ENCODE results near the gene OR4D2.
A peak's percentile ranks its signal among the peaks of the same experiment; 100 is the strongest.
"Not testable (repeated sequence)": the region's sequence is repeated elsewhere in the genome, so short reads cannot be mapped to it uniquely, and the experiment has no call there.

The OR4D2 gene

DNA sequence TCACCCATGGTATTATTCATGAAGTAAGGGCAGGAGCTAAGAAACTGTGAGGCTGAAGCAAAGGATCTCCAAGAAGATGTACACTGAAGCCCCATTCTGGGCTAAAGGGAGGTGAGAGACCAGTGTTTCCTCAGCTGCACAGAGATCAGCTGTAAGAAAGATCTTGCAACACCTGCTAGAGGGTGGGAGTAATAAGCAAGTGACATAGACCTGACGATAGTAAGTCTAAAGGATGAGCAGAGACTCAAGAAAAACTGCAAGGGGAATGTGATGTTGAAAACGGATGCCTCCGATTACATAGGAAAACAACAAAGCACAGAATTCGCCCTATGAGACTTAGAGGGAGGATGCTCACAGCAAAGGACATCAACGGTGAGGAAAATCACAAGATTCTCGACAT lies at the start of gene OR4D2:
Gene OR4D2, plus strand, starts transcription at position 301 of the 400 bp plus-strand sequence. CDS start 2,674 bp downstream, outside the sequence.
- DNase-seq (ENCODE audit: low read depth in 2 of 2, low spot score in 1 of 2), result no peak

GRCh38 chr17:58117382-58117781 lies 49.4 kb upstream of the OR4D2 start:
- no peak for DNase-seq (ENCODE audit: low read depth in 2 of 2, low spot score in 1 of 2)

DNA sequence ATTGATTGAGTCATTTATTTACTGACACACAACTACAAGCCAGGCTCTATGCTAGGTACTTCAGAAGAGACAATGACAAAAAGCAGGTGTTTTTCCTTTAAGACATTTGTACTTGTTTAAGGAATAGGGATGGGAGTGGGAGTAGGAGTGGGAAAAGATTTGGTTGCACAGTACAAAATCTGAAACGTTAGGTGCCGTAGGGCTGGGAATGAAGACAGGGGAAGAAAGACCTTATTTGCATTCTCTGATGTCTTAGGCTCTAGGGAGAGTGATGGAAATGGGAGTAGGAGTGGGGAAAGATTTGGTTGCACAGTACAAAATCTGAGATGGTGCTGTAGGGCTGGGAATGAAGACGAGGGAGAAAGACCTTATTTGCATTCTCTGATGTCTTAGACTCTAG lies 47.3 kb upstream of the OR4D2 start:
- DNase-seq (ENCODE audit: low read depth in 2 of 2, low spot score in 1 of 2), result no peak

- no peak for DNase-seq (ENCODE audit: low read depth in 2 of 2, low spot score in 1 of 2)
Observed at GRCh38 chr17:58120195-58120822, 46.5 kb upstream of the OR4D2 start.

DNA sequence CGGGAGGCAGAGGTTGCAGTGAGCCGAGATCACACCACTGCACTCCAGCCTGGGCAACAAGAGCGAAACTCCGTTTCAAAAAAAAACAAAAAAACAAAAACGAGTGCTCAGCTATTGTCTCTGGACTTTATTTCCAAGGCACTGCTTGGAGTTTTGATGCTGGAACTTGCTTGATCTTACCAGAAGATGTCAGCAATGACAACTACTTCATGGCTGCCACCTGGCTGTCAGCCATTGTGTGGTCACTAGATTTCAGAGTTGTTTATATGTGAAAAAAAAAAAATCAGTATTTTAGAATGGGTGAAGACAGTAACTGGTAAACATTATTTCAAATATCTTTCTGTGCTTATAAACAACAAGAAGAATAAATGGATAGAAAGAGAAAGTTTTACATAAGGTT lies 44.9 kb upstream of the OR4D2 start:
- DNase-seq (ENCODE audit: low read depth in 2 of 2, low spot score in 1 of 2), result peak in 1 of 2 donors; percentile 4

GRCh38 chr17:58127846-58128245 lies 38.9 kb upstream of the OR4D2 start:
- no peak for DNase-seq (ENCODE audit: low read depth in 2 of 2, low spot score in 1 of 2)

DNA sequence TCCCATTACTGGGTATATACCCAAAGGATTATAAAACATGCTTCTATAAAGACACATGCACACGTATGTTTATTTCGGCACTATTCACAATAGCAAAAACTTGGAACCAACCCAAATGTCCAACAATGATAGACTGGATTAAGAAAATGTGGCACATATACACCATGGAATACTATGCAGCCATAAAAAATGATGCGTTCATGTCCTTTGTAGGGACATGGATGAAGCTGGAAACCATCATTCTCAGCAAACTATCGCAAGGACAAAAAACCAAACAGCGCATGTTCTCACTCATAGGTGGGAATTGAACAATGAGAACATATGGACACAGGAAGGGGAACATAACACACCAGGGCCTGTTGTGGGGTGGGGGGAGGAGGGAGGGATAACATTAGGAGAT lies 34.1 kb upstream of the OR4D2 start:
- DNase-seq (ENCODE audit: low read depth in 2 of 2, low spot score in 1 of 2), result not testable (repeated sequence)

- no peak for DNase-seq (ENCODE audit: low read depth in 2 of 2, low spot score in 1 of 2)
Observed at GRCh38 chr17:58136669-58137279, 30.0 kb upstream of the OR4D2 start.

DNA sequence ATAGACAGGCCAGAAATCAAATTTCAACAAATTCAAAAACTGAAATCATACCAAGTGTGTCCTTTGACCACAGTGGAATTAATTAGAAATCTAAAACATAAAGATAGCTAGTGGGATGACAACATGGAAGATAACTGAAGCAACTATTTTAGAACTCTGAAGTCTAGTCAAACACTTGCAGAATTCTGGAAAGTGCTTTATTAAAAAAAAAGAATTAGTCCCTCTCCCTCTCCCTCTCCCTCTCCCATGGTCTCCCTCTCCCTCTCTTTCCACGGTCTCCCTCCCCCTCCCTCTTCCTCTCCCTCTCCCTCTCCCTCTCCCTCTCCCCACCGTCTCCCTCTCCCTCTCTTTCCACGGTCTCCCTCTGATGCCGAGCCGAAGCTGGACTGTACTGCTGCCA lies 25.3 kb upstream of the OR4D2 start:
- DNase-seq (ENCODE audit: low read depth in 2 of 2, low spot score in 1 of 2), result no peak

- DNase-seq (ENCODE audit: low read depth in 2 of 2, low spot score in 1 of 2), result not testable (repeated sequence)
Observed at GRCh38 chr17:58143335-58143734, 23.4 kb upstream of the OR4D2 start.

DNA sequence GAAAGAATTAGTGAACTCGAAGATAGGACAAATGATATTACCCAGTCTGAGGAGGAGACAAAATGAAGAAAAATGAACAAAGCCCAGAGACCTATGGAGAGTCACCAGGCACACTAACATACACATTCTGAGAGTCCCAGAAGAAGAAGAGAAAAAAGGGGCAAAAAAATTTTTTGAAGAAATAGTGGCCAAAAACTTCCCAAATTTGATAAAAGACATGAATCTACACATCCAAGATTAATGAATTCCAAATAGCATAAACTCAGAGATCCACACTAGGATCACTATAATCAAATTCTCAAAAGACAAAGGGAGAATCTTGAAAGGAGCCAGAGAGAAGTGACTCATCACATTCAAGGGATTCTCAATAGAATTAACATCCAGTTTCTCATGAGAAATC lies 22.0 kb upstream of the OR4D2 start:
- no peak for DNase-seq (ENCODE audit: low read depth in 2 of 2, low spot score in 1 of 2)

DNA sequence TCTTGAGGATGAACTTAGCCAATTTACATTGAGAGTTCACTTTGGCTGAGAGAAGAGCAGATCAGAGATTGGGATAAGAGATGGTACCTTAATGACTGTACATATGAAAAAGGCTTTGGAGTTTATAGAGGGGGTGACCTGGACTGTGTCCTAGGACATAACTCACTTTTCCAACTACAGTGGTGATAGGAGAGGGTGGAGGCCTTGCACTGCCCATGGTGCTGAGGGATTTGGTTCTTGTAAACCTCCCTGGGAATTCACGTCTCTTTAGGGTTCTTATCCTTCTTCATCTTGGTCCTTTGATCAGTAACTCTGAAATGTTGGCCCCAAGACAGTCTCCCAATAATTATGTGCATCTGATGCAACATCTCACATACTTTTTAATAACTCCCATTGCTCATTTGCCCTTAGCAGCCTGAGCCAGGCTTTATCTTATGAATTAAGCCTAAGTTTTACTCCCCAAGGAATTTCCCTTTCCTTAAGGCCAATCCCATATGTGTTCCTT lies 18.8 kb upstream of the OR4D2 start, which contains the start of gene OR4D1:
Gene OR4D1, plus strand, starts transcription at position 455 of the 505 bp plus-strand sequence. CDS start 6,770 bp downstream, outside the sequence.
- no peak for DNase-seq (ENCODE audit: low read depth in 2 of 2, low spot score in 1 of 2)

- DNase-seq (ENCODE audit: low read depth in 2 of 2, low spot score in 1 of 2), result no peak
Observed at GRCh38 chr17:58148609-58149008, 18.2 kb upstream of the OR4D2 start.

- DNase-seq (ENCODE audit: low read depth in 2 of 2, low spot score in 1 of 2), result no peak
Observed at GRCh38 chr17:58150394-58150793, 16.4 kb upstream of the OR4D2 start.

GRCh38 chr17:58153046-58153445 lies 13.7 kb upstream of the OR4D2 start:
- peak in 1 of 2 donors; percentile 19 for DNase-seq (ENCODE audit: low read depth in 2 of 2, low spot score in 1 of 2)

- DNase-seq (ENCODE audit: low read depth in 2 of 2, low spot score in 1 of 2), result no peak
Observed at GRCh38 chr17:58153671-58154070, 13.1 kb upstream of the OR4D2 start.

DNA sequence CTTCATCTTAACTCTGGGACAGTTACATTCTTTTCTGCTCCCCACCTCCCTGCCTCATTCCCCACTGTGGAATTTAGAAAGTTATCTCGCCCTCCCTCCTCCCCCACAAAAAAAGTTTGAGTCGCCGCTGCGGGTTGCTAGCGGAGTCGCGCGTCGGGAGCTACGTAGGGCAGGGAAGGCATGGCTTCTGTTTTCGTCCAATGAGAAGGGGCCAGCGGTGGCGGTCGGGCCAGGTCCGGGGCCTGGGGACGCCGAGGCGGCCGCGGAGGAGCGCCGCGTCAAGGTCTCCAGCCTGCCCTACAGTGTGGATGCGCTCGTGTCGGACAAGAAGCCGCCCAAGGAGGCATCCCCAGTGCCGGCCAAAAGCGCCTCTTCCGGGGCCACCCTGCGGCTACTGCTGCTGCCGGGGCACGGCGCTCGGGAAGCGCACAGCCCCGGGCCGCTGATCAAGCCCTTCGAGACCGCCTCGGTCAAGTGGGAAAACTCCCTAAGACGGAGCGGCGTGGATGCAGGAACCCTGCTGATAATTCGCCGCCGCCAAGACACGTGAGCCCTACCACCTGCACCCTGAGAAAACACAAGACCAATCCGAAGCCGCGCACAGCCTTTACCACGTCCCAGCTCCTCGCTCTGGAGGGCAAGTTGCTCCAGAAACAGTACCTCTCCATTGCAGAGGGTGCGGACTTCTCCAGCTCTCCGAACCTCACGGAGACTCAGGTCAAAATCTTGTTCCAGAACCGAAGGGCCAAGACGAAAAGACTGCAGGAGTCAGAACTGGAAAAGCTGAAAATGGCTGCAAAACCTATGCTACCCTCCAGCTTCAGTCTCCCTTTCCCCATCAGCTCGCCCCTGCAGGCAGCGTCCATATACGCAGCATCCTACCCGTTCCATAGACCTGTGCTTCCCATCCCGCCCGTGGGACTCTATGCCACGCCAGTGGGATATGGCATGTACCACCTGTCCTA lies 9.7 kb upstream of the OR4D2 start:
- peak; percentile 21 to 22 for DNase-seq (ENCODE audit: low read depth in 2 of 2, low spot score in 1 of 2)

DNA sequence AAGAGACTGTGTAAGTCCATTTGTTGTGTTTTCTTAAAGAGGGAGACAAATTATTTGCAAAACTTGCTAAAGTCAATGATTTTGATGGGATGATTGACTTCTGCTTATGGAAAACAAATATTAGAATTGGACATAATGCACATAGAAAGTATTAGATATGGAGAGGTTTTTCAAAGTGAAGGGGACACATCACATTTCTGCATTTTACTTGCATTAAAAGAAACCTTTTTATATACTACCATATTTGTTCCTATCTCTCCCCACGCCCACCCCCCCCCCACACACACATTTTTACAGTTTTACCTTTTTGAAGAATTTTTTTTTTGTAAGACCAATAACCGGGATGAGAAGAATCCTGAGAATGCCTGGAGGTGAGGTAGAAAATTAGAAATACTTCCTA lies 8.6 kb upstream of the OR4D2 start:
- DNase-seq (ENCODE audit: low read depth in 2 of 2, low spot score in 1 of 2), result no peak

DNA sequence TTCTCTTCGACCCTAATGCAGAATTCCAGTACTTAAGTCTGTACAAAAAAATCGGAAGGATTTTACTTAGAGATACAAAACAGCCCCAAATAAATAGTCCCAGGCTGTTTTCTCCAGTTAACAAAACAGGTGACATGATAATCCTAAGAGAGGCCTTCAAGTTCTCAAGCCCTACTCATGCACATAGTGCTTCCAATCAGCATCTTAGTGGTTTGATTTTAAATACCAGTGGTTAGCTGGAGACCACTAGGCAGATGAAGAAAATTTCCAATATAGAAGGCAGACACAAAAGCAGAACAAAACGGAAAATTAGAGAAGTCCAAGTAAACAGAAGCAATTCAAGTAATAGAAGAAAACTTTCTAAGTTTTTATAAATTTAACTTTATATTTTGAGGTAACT lies 5.2 kb upstream of the OR4D2 start:
- DNase-seq (ENCODE audit: low read depth in 2 of 2, low spot score in 1 of 2), result no peak

DNA sequence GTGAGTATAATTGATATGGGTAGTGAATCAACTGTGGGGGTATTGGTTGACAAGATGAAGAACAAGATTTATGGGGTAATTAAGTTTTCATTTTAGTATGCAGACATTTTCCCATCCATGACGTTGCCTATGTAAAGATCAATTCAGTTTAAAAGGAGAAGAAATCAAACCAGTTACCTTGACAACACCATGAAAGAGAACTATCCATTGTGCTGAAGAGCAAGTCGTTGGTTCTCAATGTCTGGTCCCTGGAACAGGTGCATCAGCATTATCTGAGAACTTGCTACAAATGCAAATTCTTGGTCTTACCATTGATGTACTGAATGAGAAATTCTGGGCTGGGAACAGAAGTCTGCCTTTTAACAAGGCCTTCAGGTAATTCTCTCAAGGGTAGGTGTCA lies 801 bp upstream of the OR4D2 start:
- DNase-seq (ENCODE audit: low read depth in 2 of 2, low spot score in 1 of 2), result no peak

DNA sequence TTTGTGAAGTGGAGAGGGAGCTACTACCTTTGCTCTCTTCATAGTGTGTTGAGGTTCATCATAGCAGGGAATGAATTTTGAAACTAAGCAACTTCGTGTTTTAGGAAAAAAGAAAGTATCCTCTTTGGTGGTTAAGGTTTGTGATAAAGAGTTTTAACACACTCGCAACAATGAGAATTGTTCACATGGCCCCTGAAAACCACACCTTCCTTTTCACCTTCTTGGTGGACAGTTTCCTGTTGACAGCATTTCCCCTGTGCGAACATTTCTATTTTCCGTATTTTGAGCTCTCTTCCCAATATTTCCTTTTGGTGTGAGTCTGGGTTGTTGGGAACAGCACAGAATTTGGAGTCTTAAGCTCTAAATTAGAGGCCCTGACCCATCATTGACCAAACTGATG lies 3.8 kb downstream of the OR4D2 start:
- no peak for DNase-seq (ENCODE audit: low read depth in 2 of 2, low spot score in 1 of 2)
